HG03354 (cell line): ENCODE measurements around the gene GALNT5.
"Not testable (repeated sequence)": the region's sequence is repeated elsewhere in the genome, so short reads cannot be mapped to it uniquely, and the experiment has no call there.

Experiments used
- ATAC-seq: cut with Tn5 transposase; IDR thresholded peaks from one replicate; pipeline ENCODE4 v1.9.1; 2021; ENCODE audit warnings: mild to moderate bottlenecking; ENCODE audit not compliant: unreplicated experiment, poor library complexity, severe bottlenecking

Gene GALNT5

GRCh38 chr2:157257312-157258252 is at the start of gene GALNT5:
Gene GALNT5 (plus strand): TSS chr2:157257705. CDS start chr2:157258083, 378 bp downstream.
- no peak for ATAC-seq

- no peak for ATAC-seq
Measured at GRCh38 chr2:157216286-157216965, 41.1 kb upstream of the GALNT5 start.

- no peak for ATAC-seq
Measured at GRCh38 chr2:157217409-157217808, 40.1 kb upstream of the GALNT5 start.

GRCh38 chr2:157218911-157219310 is 38.6 kb upstream of the GALNT5 start:
- ATAC-seq = no peak

GRCh38 chr2:157220502-157220901 is 37.0 kb upstream of the GALNT5 start:
- no peak for ATAC-seq

- ATAC-seq = no peak
Measured at GRCh38 chr2:157221394-157221988, 36.0 kb upstream of the GALNT5 start.

GRCh38 chr2:157223624-157224205 is 33.8 kb upstream of the GALNT5 start:
- no peak for ATAC-seq

GRCh38 chr2:157224448-157224847 is 33.1 kb upstream of the GALNT5 start:
- ATAC-seq = not testable (repeated sequence)

- ATAC-seq = no peak
Measured at GRCh38 chr2:157227592-157227991, 29.9 kb upstream of the GALNT5 start.

- no peak for ATAC-seq
Measured at GRCh38 chr2:157228946-157229345, 28.6 kb upstream of the GALNT5 start.

- ATAC-seq = no peak
Measured at GRCh38 chr2:157229572-157229971, 27.9 kb upstream of the GALNT5 start.

GRCh38 chr2:157231476-157231875 is 26.0 kb upstream of the GALNT5 start:
- ATAC-seq = no peak

GRCh38 chr2:157233506-157233905 is 24.0 kb upstream of the GALNT5 start:
- no peak for ATAC-seq

- no peak for ATAC-seq
Measured at GRCh38 chr2:157236404-157236803, 21.1 kb upstream of the GALNT5 start.

GRCh38 chr2:157238296-157238695 is 19.2 kb upstream of the GALNT5 start:
- no peak for ATAC-seq

- ATAC-seq = no peak
Measured at GRCh38 chr2:157244691-157245090, 12.8 kb upstream of the GALNT5 start.

- ATAC-seq = no peak
Measured at GRCh38 chr2:157245144-157245840, 12.2 kb upstream of the GALNT5 start.

- peak; percentile 95 for ATAC-seq
Measured at GRCh38 chr2:157245846-157246764, 11.4 kb upstream of the GALNT5 start.
